Measurements from ENCODE around the gene TRPM2.

- no peak for TF ChIP-seq CTCF (IDR thresholded peaks at IDR 0.05)
- TF ChIP-seq POLR2A (IDR thresholded peaks at IDR 0.05): no peak
- no peak for TF ChIP-seq POLR2AphosphoS5 (IDR thresholded peaks at IDR 0.05)
These were observed 127.0 kb downstream of the TRPM2 start for GRCh38 chr21:44480200-44481053.

Data from prostate gland (tissue), 2 donors.